ENCODE measurements around the gene KLK13. TPM values are rescaled to one million over a fixed set of nuclear protein-coding genes. Genes with fewer than 3 reads are reported as not detected.

KLK13 gene
- total RNA-seq, 2 experiments from 2014 or later = not detected

GRCh38 chr19:51022526-51022925, 42.4 kb downstream of the KLK13 start:
- intact Hi-C loops (cut with DNase I, micrococcal nuclease) = no loop called here

GRCh38 chr19:51020988-51021651, 43.8 kb downstream of the KLK13 start:
- Histone ChIP-seq H3K4me1 (ENCODE audit: insufficient read depth, low read length) (peaks cover 27% of the 10 kb centered on the region), H3K27ac (ENCODE audit: low read depth in 1 of 2, low read length in 2 of 2) (no peak overlapping the region), H3K36me3 (ENCODE audit: insufficient read depth, low read length) (no peaks in the 10 kb centered on the region), H3K27me3 (ENCODE audit: control insufficient read depth in 1 of 2, insufficient read depth in 2 of 2, low read length in 2 of 2) (peaks cover 35 to 38% of the 10 kb centered on the region in 2 experiments), H3K9me3 (ENCODE audit: control insufficient read depth in 1 of 2, insufficient read depth in 1 of 2, low read length in 2 of 2) (peaks cover 0 to 30% of the 10 kb centered on the region in 2 experiments), H3K4me3 (ENCODE audit: low read length) (no peak overlapping the region)
- no peaks in the 10 kb centered on the region for H3K9me3 Mint-ChIP-seq
- peak in 4 of 14 experiments; percentile 20 to 49 (median 36) for DNase-seq
- intact Hi-C loops (cut with DNase I, micrococcal nuclease) = loop anchor here (1.0 to 2.0 kb wide), 2 partner anchors 148 kb away; no protein-coding TSS in a partner anchor
- TF ChIP-seq CTCF (IDR thresholded peaks at IDR 0.05) = peak; percentile 45
- peaks cover 22% of the 10 kb centered on the region for H3K4me1 Mint-ChIP-seq (ENCODE audit: low read depth)
- no peaks in the 10 kb centered on the region for H3K36me3 Mint-ChIP-seq (ENCODE audit: low read depth)
- H3K27ac Mint-ChIP-seq = no peak overlapping the region
- H3K27me3 Mint-ChIP-seq = peaks cover 75% of the 10 kb centered on the region
- H3K4me3 Mint-ChIP-seq = no peak overlapping the region
- POLR2A ChIA-PET = no interaction called here
- CTCF ChIA-PET = no interaction called here
- no peak for ATAC-seq (ENCODE audit: poor library complexity)

More at GRCh38 chr19:51022526-51022925, 42.4 kb downstream of the KLK13 start:
- Mint-ChIP-seq H3K27ac (no peak overlapping the region), H3K4me3 (no peak overlapping the region), H3K27me3 (peaks cover 71% of the 10 kb centered on the region), H3K4me1 (ENCODE audit: low read depth) (peaks cover 15% of the 10 kb centered on the region), H3K36me3 (ENCODE audit: low read depth) (no peaks in the 10 kb centered on the region), H3K9me3 (no peaks in the 10 kb centered on the region)
- peaks cover 17% of the 10 kb centered on the region for H3K4me1 ChIP-seq (ENCODE audit: insufficient read depth, low read length)
- CTCF ChIA-PET = no interaction called here
- POLR2A ChIA-PET = no interaction called here
- no peak overlapping the region for H3K27ac ChIP-seq (ENCODE audit: low read depth in 1 of 2, low read length in 2 of 2)
- no peak overlapping the region for H3K4me3 ChIP-seq (ENCODE audit: low read length)
- ATAC-seq (ENCODE audit: poor library complexity) (no peak), DNase-seq (no peak)
- H3K36me3 ChIP-seq (ENCODE audit: insufficient read depth, low read length) = no peaks in the 10 kb centered on the region
- peaks cover 0 to 21% of the 10 kb centered on the region in 2 experiments for H3K9me3 ChIP-seq (ENCODE audit: control insufficient read depth in 1 of 2, insufficient read depth in 1 of 2, low read length in 2 of 2)
- TF ChIP-seq CTCF (IDR thresholded peaks at IDR 0.05) = no peak
- H3K27me3 ChIP-seq (ENCODE audit: control insufficient read depth in 1 of 2, insufficient read depth in 2 of 2, low read length in 2 of 2) = peaks cover 25 to 31% of the 10 kb centered on the region in 2 experiments

- H3K4me1 Mint-ChIP-seq (ENCODE audit: low read depth) = peaks cover 22% of the 10 kb centered on the region
- H3K36me3 Mint-ChIP-seq (ENCODE audit: low read depth) = no peaks in the 10 kb centered on the region
- H3K27me3 ChIP-seq (ENCODE audit: control insufficient read depth in 1 of 2, insufficient read depth in 2 of 2, low read length in 2 of 2) = peaks cover 39 to 45% of the 10 kb centered on the region in 2 experiments
- H3K27ac Mint-ChIP-seq = no peak within 1 kb of the TSS
- no peak for TF ChIP-seq CTCF (IDR thresholded peaks at IDR 0.05)
- intact Hi-C loops (cut with DNase I, micrococcal nuclease) = no loop called here
- peaks cover 0 to 36% of the 10 kb centered on the region in 2 experiments for H3K9me3 ChIP-seq (ENCODE audit: control insufficient read depth in 1 of 2, insufficient read depth in 1 of 2, low read length in 2 of 2)
- no peak within 1 kb of the TSS for H3K4me3 ChIP-seq (ENCODE audit: low read length)
- H3K4me3 Mint-ChIP-seq = peak within 1 kb of the TSS; percentile 20
- ATAC-seq (ENCODE audit: poor library complexity) (no peak), DNase-seq (no peak)
- POLR2A ChIA-PET = no interaction called here
- H3K27ac ChIP-seq (ENCODE audit: low read depth in 1 of 2, low read length in 2 of 2) = no peak within 1 kb of the TSS
- no peaks in the 10 kb centered on the region for H3K36me3 ChIP-seq (ENCODE audit: insufficient read depth, low read length)
- peaks cover 77% of the 10 kb centered on the region for H3K27me3 Mint-ChIP-seq
- H3K4me1 ChIP-seq (ENCODE audit: insufficient read depth, low read length) = peaks cover 27% of the 10 kb centered on the region
- no peaks in the 10 kb centered on the region for H3K9me3 Mint-ChIP-seq
- CTCF ChIA-PET = no interaction called here
These were observed 45.4 kb downstream of the KLK13 start, which contains the start of gene KLK10 for GRCh38 chr19:51019544-51019925. TSS of gene KLK10 (minus strand) at chr19:51019709. CDS start at chr19:51019130, 579 bp downstream.

Measured in CD4-positive, alpha-beta T cell (primary cell).